ENCODE results near the gene FGR. TPM values are rescaled to one million over a fixed set of nuclear protein-coding genes. Genes with fewer than 3 reads are reported as not detected.

FGR gene
- polyA plus RNA-seq, 6 donors from 2014 or later: 106 to 197 (median 132) TPM

- Mint-ChIP-seq H3K9me3 (no peaks in the 10 kb centered on the region), H3K27me3 (no peaks in the 10 kb centered on the region), H3K27ac (peak within 1 kb of the TSS; percentile 9 to 95 (median 92)), H3K4me3 (peak within 1 kb of the TSS; percentile 72 to 96 (median 93)), H3K36me3 (no peaks in the 10 kb centered on the region), H3K4me1 (peaks cover 19 to 55% (median 49%) of the 10 kb centered on the region in 3 donors)
- DNase-seq (peak; percentile 90), ATAC-seq (ENCODE audit: low read depth in 2 of 2) (peak; percentile 80 to 81)
Measured at GRCh38 chr1:27603681-27604578, 31.1 kb downstream of the FGR start, which contains the start of gene AHDC1. TSS of gene AHDC1 (minus strand) at chr1:27604144. CDS start at chr1:27552115, 52,029 bp downstream.

- Mint-ChIP-seq H3K9me3 (no peaks in the 10 kb centered on the region), H3K4me1 (peaks cover 19 to 61% (median 53%) of the 10 kb centered on the region in 3 donors), H3K4me3 (peak overlapping the region; percentile 72 to 96 (median 93)), H3K27me3 (no peaks in the 10 kb centered on the region), H3K36me3 (no peaks in the 10 kb centered on the region), H3K27ac (peak overlapping the region in 2 of 6 donors; percentile 86 to 91)
- DNase-seq: peak; percentile 45
- peak; percentile 14 to 17 for ATAC-seq (ENCODE audit: low read depth in 2 of 2)
Measured at GRCh38 chr1:27603309-27603680, 31.7 kb downstream of the FGR start.

GRCh38 chr1:27602462-27603308 lies 32.3 kb downstream of the FGR start:
- ATAC-seq (ENCODE audit: low read depth in 2 of 2) (no peak), DNase-seq (peak; percentile 28)
- Mint-ChIP-seq H3K36me3 (no peaks in the 10 kb centered on the region), H3K4me1 (peaks cover 19 to 61% (median 56%) of the 10 kb centered on the region in 3 donors), H3K9me3 (no peaks in the 10 kb centered on the region), H3K27ac (peak overlapping the region in 4 of 6 donors; percentile 39 to 89 (median 78)), H3K27me3 (no peaks in the 10 kb centered on the region), H3K4me3 (peak overlapping the region; percentile 82 to 94 (median 89))

- peak overlapping the region in 5 of 6 donors; percentile 39 to 89 (median 61) for H3K27ac Mint-ChIP-seq
- H3K36me3 Mint-ChIP-seq: no peaks in the 10 kb centered on the region
- H3K4me3 Mint-ChIP-seq: peak overlapping the region; percentile 81 to 94 (median 88)
- peaks cover 19 to 61% (median 59%) of the 10 kb centered on the region in 3 donors for H3K4me1 Mint-ChIP-seq
- peak in 1 of 2 donors; percentile 13 for ATAC-seq (ENCODE audit: low read depth in 2 of 2)
- no peaks in the 10 kb centered on the region for H3K27me3 Mint-ChIP-seq
- no peak for DNase-seq
- no peaks in the 10 kb centered on the region for H3K9me3 Mint-ChIP-seq
Measured at GRCh38 chr1:27601771-27602461, 33.1 kb downstream of the FGR start.

GRCh38 chr1:27601321-27601770 lies 33.6 kb downstream of the FGR start:
- peak overlapping the region; percentile 55 to 87 (median 78) for H3K4me3 Mint-ChIP-seq
- H3K27ac Mint-ChIP-seq: peak overlapping the region in 4 of 6 donors; percentile 22 to 88 (median 60)
- H3K4me1 Mint-ChIP-seq: peaks cover 14 to 55% (median 54%) of the 10 kb centered on the region in 3 donors
- H3K9me3 Mint-ChIP-seq: no peaks in the 10 kb centered on the region
- DNase-seq: peak; percentile 51
- no peaks in the 10 kb centered on the region for H3K36me3 Mint-ChIP-seq
- no peaks in the 10 kb centered on the region for H3K27me3 Mint-ChIP-seq
- ATAC-seq (ENCODE audit: low read depth in 2 of 2): peak in 1 of 2 donors; percentile 30

GRCh38 chr1:27600498-27601175 lies 34.3 kb downstream of the FGR start:
- no peak for ATAC-seq (ENCODE audit: low read depth in 2 of 2)
- Mint-ChIP-seq H3K36me3 (no peaks in the 10 kb centered on the region), H3K4me1 (peaks cover 7 to 48% (median 48%) of the 10 kb centered on the region in 3 donors), H3K9me3 (no peaks in the 10 kb centered on the region), H3K27ac (peak overlapping the region in 4 of 6 donors; percentile 22 to 69 (median 60)), H3K4me3 (peak overlapping the region in 7 of 8 donors; percentile 4 to 85 (median 47)), H3K27me3 (no peaks in the 10 kb centered on the region)
- no peak for DNase-seq

GRCh38 chr1:27599605-27600497 lies 35.1 kb downstream of the FGR start:
- ATAC-seq (ENCODE audit: low read depth in 2 of 2) (no peak), DNase-seq (no peak)
- H3K9me3 Mint-ChIP-seq: no peaks in the 10 kb centered on the region
- no peaks in the 10 kb centered on the region for H3K27me3 Mint-ChIP-seq
- no peaks in the 10 kb centered on the region for H3K36me3 Mint-ChIP-seq
- peaks cover 7 to 43% (median 42%) of the 10 kb centered on the region in 3 donors for H3K4me1 Mint-ChIP-seq
- H3K4me3 Mint-ChIP-seq: peak overlapping the region in 7 of 8 donors; percentile 5 to 88 (median 59)
- H3K27ac Mint-ChIP-seq: peak overlapping the region in 5 of 6 donors; percentile 7 to 94 (median 47)

- H3K36me3 Mint-ChIP-seq: no peaks in the 10 kb centered on the region
- H3K27ac Mint-ChIP-seq: peak overlapping the region in 1 of 6 donors; percentile 44
- peak overlapping the region in 4 of 8 donors; percentile 30 to 85 (median 50) for H3K4me3 Mint-ChIP-seq
- no peak for DNase-seq
- H3K9me3 Mint-ChIP-seq: no peaks in the 10 kb centered on the region
- no peak for ATAC-seq (ENCODE audit: low read depth in 2 of 2)
- H3K4me1 Mint-ChIP-seq: peaks cover 7 to 42% (median 39%) of the 10 kb centered on the region in 3 donors
- H3K27me3 Mint-ChIP-seq: no peaks in the 10 kb centered on the region
Measured at GRCh38 chr1:27598902-27599528, 36.0 kb downstream of the FGR start.

GRCh38 chr1:27598295-27598687 lies 36.7 kb downstream of the FGR start:
- Mint-ChIP-seq H3K4me1 (peaks cover 7 to 38% (median 37%) of the 10 kb centered on the region in 3 donors), H3K9me3 (no peaks in the 10 kb centered on the region), H3K36me3 (no peaks in the 10 kb centered on the region), H3K27me3 (no peaks in the 10 kb centered on the region), H3K4me3 (peak overlapping the region in 1 of 8 donors; percentile 24), H3K27ac (peak overlapping the region in 1 of 6 donors; percentile 32)
- ATAC-seq (ENCODE audit: low read depth in 2 of 2) (no peak), DNase-seq (no peak)

- no peaks in the 10 kb centered on the region for H3K27me3 Mint-ChIP-seq
Measured at GRCh38 chr1:27597516-27598294, 37.3 kb downstream of the FGR start.

More at GRCh38 chr1:27597516-27598294, 37.3 kb downstream of the FGR start:
- Mint-ChIP-seq H3K27ac (peak overlapping the region in 4 of 6 donors; percentile 0 to 96 (median 70)), H3K36me3 (no peaks in the 10 kb centered on the region), H3K4me1 (peaks cover 7 to 37% (median 37%) of the 10 kb centered on the region in 3 donors), H3K4me3 (peak overlapping the region in 7 of 8 donors; percentile 9 to 79 (median 49)), H3K9me3 (no peaks in the 10 kb centered on the region)
- DNase-seq: no peak
- ATAC-seq (ENCODE audit: low read depth in 2 of 2): no peak

Measured in naive B cell (primary cell).